Measurements from ENCODE around the gene COL18A1. TPM values are rescaled to one million over a fixed set of nuclear protein-coding genes. Genes with fewer than 3 reads are reported as not detected.

COL18A1 gene
- total and polyA plus RNA-seq, 2 of the 8 experiments (the other 6 are each of a cell fraction or from before 2014, with no cell fraction given): 145 to 201 TPM

DNA sequence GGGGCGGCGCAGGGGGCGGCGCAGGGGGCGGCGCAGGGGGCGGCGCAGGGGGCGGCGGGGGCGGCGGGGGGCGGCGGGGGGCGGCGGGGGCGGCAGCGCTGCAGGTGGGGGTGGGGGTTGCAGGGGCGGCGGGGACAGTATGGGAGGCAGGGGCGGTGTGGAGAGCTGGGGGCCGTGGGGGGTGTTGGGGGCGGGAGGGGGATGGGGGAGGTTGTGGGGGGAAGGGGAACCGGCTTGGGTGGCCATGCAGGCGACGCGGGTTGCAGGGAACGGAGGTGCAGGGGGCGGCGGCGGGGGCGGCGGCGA is 150.2 kb downstream of the COL18A1 start:
- Histone ChIP-seq H4K5ac (ENCODE audit: insufficient read length, low read depth, low read length) (no peak overlapping the region), H3K14ac (ENCODE audit: insufficient read length) (no peak overlapping the region), H3K4ac (replicated peaks; ENCODE audit: insufficient read length, low read depth, low read length) (no peak overlapping the region), H2BK5ac (ENCODE audit: low read depth, low read length) (no peak overlapping the region), H3K23me2 (ENCODE audit: low read depth, low read length) (peaks cover 4% of the 10 kb centered on the region; the same call in 1 of the 2 replicates), H2BK12ac (ENCODE audit: low read depth, low read length) (no peak overlapping the region), H3K56ac (replicated peaks; ENCODE audit: insufficient read length, low read depth, low read length) (no peak overlapping the region), H2BK120ac (replicated peaks; ENCODE audit: low read depth, low read length) (no peak overlapping the region), H3K4me2 (ENCODE audit: insufficient read depth in 1 of 2, low read depth in 2 of 2, low read length in 2 of 2) (peak overlapping the region in 1 of 2 experiments; percentile 48; a peak in 1 of 4 replicates), H3K79me1 (ENCODE audit: low read depth, low read length) (no peaks in the 10 kb centered on the region), H3K9ac (replicated peaks in 1 of 4; ENCODE audit: extremely low read depth in 1 of 4, low read depth in 3 of 4, low read length in 3 of 4) (no peak overlapping the region), H3K9me3 (ENCODE audit: insufficient read depth in 2 of 2, low read depth in 1 of 2, low read length in 1 of 2) (no peaks in the 10 kb centered on the region), H3K79me2 (ENCODE audit: control insufficient read depth in 1 of 2, insufficient read depth in 2 of 2, low read length in 2 of 2) (no peaks in the 10 kb centered on the region), H3K27ac (ENCODE audit: low read depth, low read length) (no peak overlapping the region), H4K91ac (replicated peaks; ENCODE audit: insufficient read length, low read length) (no peak overlapping the region), H3K36me3 (ENCODE audit: control insufficient read depth in 2 of 4, insufficient read depth in 4 of 4, low read length in 3 of 4) (no peaks in the 10 kb centered on the region), H3K18ac (ENCODE audit: extremely low read depth, low read length) (no peak overlapping the region), H3K4me1 (replicated peaks in 1 of 4; ENCODE audit: control insufficient read depth in 3 of 4, insufficient read depth in 4 of 4, low read length in 3 of 4) (peaks cover 0 to 12% (median 0%) of the 10 kb centered on the region in 4 experiments; a peak in 5 of 7 replicates), H3K27me3 (replicated peaks in 1 of 4; ENCODE audit: control insufficient read depth in 3 of 4, extremely low read depth in 1 of 4, insufficient read depth in 3 of 4, low read length in 3 of 4) (no peaks in the 10 kb centered on the region; a peak in 1 of 7 replicates), H2BK20ac (ENCODE audit: low read length) (no peak overlapping the region), H2AFZ (ENCODE audit: low read length) (no peak overlapping the region), H2AK5ac (ENCODE audit: low read depth, low read length) (no peak overlapping the region), H2BK15ac (ENCODE audit: low read length) (no peak overlapping the region), H4K8ac (ENCODE audit: extremely low read depth, insufficient read depth, low read length) (no peak overlapping the region), H4K20me1 (replicated peaks in 1 of 2; ENCODE audit: control insufficient read depth in 1 of 2, insufficient read depth in 2 of 2, low read length in 2 of 2) (peaks cover 0 to 2% of the 10 kb centered on the region in 2 experiments), H3K23ac (ENCODE audit: insufficient read length) (no peak overlapping the region), H3K4me3 (ENCODE audit: extremely low read depth in 1 of 4, insufficient read depth in 2 of 4, low read depth in 3 of 4, low read length in 4 of 4) (peak overlapping the region in 2 of 4 experiments; percentile 16 to 52; a peak in 3 of 8 replicates)
- FAIRE-seq (no peak), DNase-seq (ENCODE audit: low read depth in 1 of 2, low spot score in 2 of 2) (no peak)
- POLR2A ChIA-PET (ENCODE audit: partially characterized antibody): interaction anchor here (1.1 to 1.2 kb wide), 2 partner anchors 41 to 264 kb away, joined by 3 read pairs; no protein-coding TSS in a partner anchor
- WGBS, 2 experiments (ENCODE audit: extremely low coverage in 1 of 2, insufficient coverage in 1 of 2, insufficient read length in 1 of 2, insufficient replicate concordance in 2 of 2, low coverage in 1 of 2, low lambda C conversion rate in 2 of 2, missing lambda C conversion rate in 1 of 2): no CpG with 5 or more reads among the region's 34 CpGs
- CTCF ChIA-PET (ENCODE audit: partially characterized antibody): interaction anchor here (1.0 to 3.6 kb wide), 17 partner anchors 10 to 335 kb away, joined by 3 to 37 read pairs (median 4); no protein-coding TSS in a partner anchor
- TF ChIP-seq NRF1 (IDR thresholded peaks at IDR 0.05; ENCODE audit: low read depth, low read length): no peak
- no peak for TF ChIP-seq SIN3A (conservative IDR thresholded peaks at IDR 0.05 in 1 of 2, IDR thresholded peaks at IDR 0.05 in 1 of 2; ENCODE audit: low read depth in 1 of 2, low read length in 2 of 2)
- no peak for TF ChIP-seq NANOG (IDR thresholded peaks at IDR 0.05; ENCODE audit: insufficient read depth, low read depth, low read length, poor library complexity, severe bottlenecking)
- no peak for TF ChIP-seq POLR2A (IDR thresholded peaks at IDR 0.05; ENCODE audit: control extremely low read depth in 1 of 2, low read depth in 2 of 2, low read length in 2 of 2)
- no peak for TF ChIP-seq TBP (IDR thresholded peaks at IDR 0.05; ENCODE audit: low read depth, low read length)
- TF ChIP-seq TCF12 (IDR thresholded peaks at IDR 0.05; ENCODE audit: low read depth, low read length): no peak
- no peak for TF ChIP-seq EGR1 (IDR thresholded peaks at IDR 0.05; ENCODE audit: borderline replicate concordance, low read depth, low read length)
- TF ChIP-seq, protein P1, sequence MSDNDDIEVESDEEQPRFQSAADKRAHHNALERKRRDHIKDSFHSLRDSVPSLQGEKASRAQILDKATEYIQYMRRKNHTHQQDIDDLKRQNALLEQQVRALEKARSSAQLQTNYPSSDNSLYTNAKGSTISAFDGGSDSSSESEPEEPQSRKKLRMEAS (IDR thresholded peaks at IDR 0.05): no peak
- TF ChIP-seq JUN (IDR thresholded peaks at IDR 0.05; ENCODE audit: low read depth, low read length): no peak
- TF ChIP-seq SAP30 (IDR thresholded peaks at IDR 0.05; ENCODE audit: insufficient read depth, insufficient replicate concordance, low read length): no peak
- TF ChIP-seq KDM4A (IDR thresholded peaks at IDR 0.05; ENCODE audit: low read depth, low read length, severe bottlenecking): no peak
- TF ChIP-seq GABPA (IDR thresholded peaks at IDR 0.05; ENCODE audit: borderline replicate concordance, insufficient read depth, low read length): no peak
- no peak for TF ChIP-seq SP1 (IDR thresholded peaks at IDR 0.05; ENCODE audit: low read depth, low read length)
- TF ChIP-seq CEBPB (IDR thresholded peaks at IDR 0.05; ENCODE audit: low read depth, low read length): no peak
- no peak for TF ChIP-seq ZNF274 (IDR thresholded peaks at IDR 0.05; ENCODE audit: borderline replicate concordance, extremely low read depth, low read length)

Data from H1 (cell line).